Testis (tissue), 3 donors: ENCODE data around the gene KRT7. TPM values are rescaled to one million over a fixed set of nuclear protein-coding genes. Genes with fewer than 3 reads are reported as not detected.

ENCODE experiments used
- DNase-seq: peaks from one replicate; pipeline ENCODE4 v3.0.0-alpha.2; 2019
- H3K27ac ChIP-seq, 2 donors: fragments of 200-600 bp; sonication (generic); one replicate each; pipeline ENCODE4 v1.5.1; 2019
- H3K27me3 ChIP-seq: fragments of 200-600 bp; sonication (generic); one replicate; pipeline ENCODE4 v1.5.1; 2019
- H3K36me3 ChIP-seq: fragments of 200-600 bp; sonication (generic); one replicate; pipeline ENCODE4 v1.5.1; 2017; ENCODE audit warnings: low read depth; ENCODE audit errors: missing control alignments
- H3K4me1 ChIP-seq: fragments of 200-600 bp; sonication (generic); one replicate; pipeline ENCODE4 v1.5.1; 2019
- H3K4me3 ChIP-seq, 2 donors: fragments of 200-600 bp; sonication (generic); one replicate each; pipeline ENCODE4 v1.5.1; 2017 to 2019
- H3K9me3 ChIP-seq: fragments of 200-600 bp; sonication (generic); one replicate; pipeline ENCODE4 v1.5.1; 2017
- CTCF ChIP-seq, 3 experiments: fragments of 450-650 bp in 2 of 3; fragments of 200-600 bp in 1 of 3; sonication (generic) in 1 of 3; IDR thresholded peaks; one replicate each; pipeline ENCODE4 v1.5.1; 2016 to 2019; ENCODE audit warnings: antibody characterized with exemption in 3 of 3, mild to moderate bottlenecking in 2 of 3, moderate library complexity in 1 of 3
- POLR2A ChIP-seq: fragments of 450-650 bp; IDR thresholded peaks from one replicate; pipeline ENCODE4 v1.6.1; 2017; ENCODE audit warnings: antibody characterized with exemption, mild to moderate bottlenecking, moderate library complexity
- WGBS, 2 donors: methylation state at CpG; one replicate each; pipeline ENCODE4 v1.1.5; 2018; 5-methylcytosine and 5-hydroxymethylcytosine counted together
- intact Hi-C: fragments of 100-400 bp; cut with DNase I; formaldehyde crosslinking; loops from one replicate; pipeline ENCODE4 v1.15.1; 2023; ENCODE audit warnings: low total_unique reads
- polyA plus RNA-seq: library from polyadenylated mRNA; stranded (reverse); fragments of 350-450 nt; fragmentation: Illumina TruSeq; extraction: RNeasy Lipid Tissue Mini Kit (QIAGEN cat#74804); gene quantifications from one replicate; pipeline ENCODE4 v1.2.3, GENCODE V29; 2014; ENCODE audit warnings: low read depth, low replicate concordance; ENCODE audit not compliant: insufficient read depth
- total RNA-seq, 2 donors: library from RNA; depleted of rRNA; stranded (reverse); fragments of >200 nt; gene quantifications; one replicate each; pipeline ENCODE4 v1.2.3, GENCODE V29; 2016

The KRT7 gene
- total and polyA plus RNA-seq, 3 donors from 2014 or later: 3.3 to 19.3 (median 6.9) TPM

GRCh38 chr12:52201451-52201839 is 31.6 kb upstream of the KRT7 start:
- H3K4me1 ChIP-seq: no peaks in the 10 kb centered on the region
- intact Hi-C loops: no loop called here
- no peaks in the 10 kb centered on the region for H3K9me3 ChIP-seq
- H3K4me3 ChIP-seq: no peak overlapping the region
- DNase-seq: no peak
- no peak for TF ChIP-seq POLR2A
- no peak for TF ChIP-seq CTCF (IDR thresholded peaks at IDR 0.05)
- H3K27me3 ChIP-seq: no peaks in the 10 kb centered on the region
- H3K36me3 ChIP-seq: no peaks in the 10 kb centered on the region
- H3K27ac ChIP-seq: no peak overlapping the region
- 33 to 58% methylated on average over 3 of the region's 3 CpGs for WGBS, 2 donors

GRCh38 chr12:52202361-52203078 is 30.5 kb upstream of the KRT7 start:
- intact Hi-C loops: no loop called here
- no peak overlapping the region for H3K27ac ChIP-seq
- H3K27me3 ChIP-seq: no peaks in the 10 kb centered on the region

GRCh38 chr12:52203079-52203921 is 29.7 kb upstream of the KRT7 start:
- DNase-seq: no peak
- Histone ChIP-seq H3K4me1 (no peaks in the 10 kb centered on the region), H3K36me3 (no peaks in the 10 kb centered on the region), H3K9me3 (no peaks in the 10 kb centered on the region), H3K27ac (no peak overlapping the region), H3K27me3 (no peaks in the 10 kb centered on the region), H3K4me3 (no peak overlapping the region)
- WGBS, 2 donors: 60 to 79% methylated on average over 1 to 18 of the region's 19 CpGs
- TF ChIP-seq POLR2A (no peak), CTCF (IDR thresholded peaks at IDR 0.05) (no peak)
- intact Hi-C loops: no loop called here

More at GRCh38 chr12:52202361-52203078, 30.5 kb upstream of the KRT7 start:
- DNase-seq: no peak
- WGBS, 2 donors: 28 to 39% methylated on average over 12 to 18 of the region's 18 CpGs
- no peaks in the 10 kb centered on the region for H3K36me3 ChIP-seq
- no peaks in the 10 kb centered on the region for H3K9me3 ChIP-seq
- no peaks in the 10 kb centered on the region for H3K4me1 ChIP-seq
- no peak overlapping the region for H3K4me3 ChIP-seq
- TF ChIP-seq POLR2A (no peak), CTCF (IDR thresholded peaks at IDR 0.05) (no peak)

- no peaks in the 10 kb centered on the region for H3K36me3 ChIP-seq
- TF ChIP-seq POLR2A (no peak), CTCF (IDR thresholded peaks at IDR 0.05) (no peak)
- H3K27me3 ChIP-seq: no peaks in the 10 kb centered on the region
- H3K27ac ChIP-seq: no peak overlapping the region
- no peak overlapping the region for H3K4me3 ChIP-seq
- DNase-seq: no peak
- H3K4me1 ChIP-seq: no peaks in the 10 kb centered on the region
- WGBS, 2 donors: 86 to 88% methylated on average over 9 to 18 of the region's 18 CpGs
- no peaks in the 10 kb centered on the region for H3K9me3 ChIP-seq
- intact Hi-C loops: no loop called here
Observed at GRCh38 chr12:52204095-52204930, 28.7 kb upstream of the KRT7 start.
